ENCODE data around the gene TMTC3.

DNA sequence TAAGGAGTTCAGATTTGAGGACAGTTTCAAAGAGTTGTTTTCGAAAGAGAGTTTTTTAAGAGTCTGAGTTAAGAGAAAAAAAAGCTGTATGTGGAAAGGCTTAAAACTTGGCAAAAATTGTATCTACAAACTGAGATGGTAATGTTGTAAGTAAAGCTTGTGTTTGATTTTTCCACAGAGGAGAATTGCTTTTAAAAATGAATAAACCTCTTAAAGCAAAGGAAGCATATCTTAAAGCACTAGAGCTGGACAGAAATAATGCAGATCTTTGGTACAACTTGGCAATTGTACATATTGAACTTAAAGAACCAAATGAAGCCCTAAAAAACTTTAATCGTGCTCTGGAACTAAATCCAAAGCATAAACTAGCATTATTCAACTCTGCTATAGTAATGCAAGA lies 50.3 kb downstream of the TMTC3 start:
- TF ChIP-seq, protein P1, sequence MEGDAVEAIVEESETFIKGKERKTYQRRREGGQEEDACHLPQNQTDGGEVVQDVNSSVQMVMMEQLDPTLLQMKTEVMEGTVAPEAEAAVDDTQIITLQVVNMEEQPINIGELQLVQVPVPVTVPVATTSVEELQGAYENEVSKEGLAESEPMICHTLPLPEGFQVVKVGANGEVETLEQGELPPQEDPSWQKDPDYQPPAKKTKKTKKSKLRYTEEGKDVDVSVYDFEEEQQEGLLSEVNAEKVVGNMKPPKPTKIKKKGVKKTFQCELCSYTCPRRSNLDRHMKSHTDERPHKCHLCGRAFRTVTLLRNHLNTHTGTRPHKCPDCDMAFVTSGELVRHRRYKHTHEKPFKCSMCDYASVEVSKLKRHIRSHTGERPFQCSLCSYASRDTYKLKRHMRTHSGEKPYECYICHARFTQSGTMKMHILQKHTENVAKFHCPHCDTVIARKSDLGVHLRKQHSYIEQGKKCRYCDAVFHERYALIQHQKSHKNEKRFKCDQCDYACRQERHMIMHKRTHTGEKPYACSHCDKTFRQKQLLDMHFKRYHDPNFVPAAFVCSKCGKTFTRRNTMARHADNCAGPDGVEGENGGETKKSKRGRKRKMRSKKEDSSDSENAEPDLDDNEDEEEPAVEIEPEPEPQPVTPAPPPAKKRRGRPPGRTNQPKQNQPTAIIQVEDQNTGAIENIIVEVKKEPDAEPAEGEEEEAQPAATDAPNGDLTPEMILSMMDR (IDR thresholded peaks at IDR 0.05; ENCODE audit: insufficient read depth, low read length) = no peak
- TF ChIP-seq POLR2AphosphoS5 (IDR thresholded peaks at IDR 0.05; ENCODE audit: low read depth) (no peak), GABPA (IDR thresholded peaks at IDR 0.05; ENCODE audit: low read depth) (no peak)
- TF ChIP-seq, protein P2, sequence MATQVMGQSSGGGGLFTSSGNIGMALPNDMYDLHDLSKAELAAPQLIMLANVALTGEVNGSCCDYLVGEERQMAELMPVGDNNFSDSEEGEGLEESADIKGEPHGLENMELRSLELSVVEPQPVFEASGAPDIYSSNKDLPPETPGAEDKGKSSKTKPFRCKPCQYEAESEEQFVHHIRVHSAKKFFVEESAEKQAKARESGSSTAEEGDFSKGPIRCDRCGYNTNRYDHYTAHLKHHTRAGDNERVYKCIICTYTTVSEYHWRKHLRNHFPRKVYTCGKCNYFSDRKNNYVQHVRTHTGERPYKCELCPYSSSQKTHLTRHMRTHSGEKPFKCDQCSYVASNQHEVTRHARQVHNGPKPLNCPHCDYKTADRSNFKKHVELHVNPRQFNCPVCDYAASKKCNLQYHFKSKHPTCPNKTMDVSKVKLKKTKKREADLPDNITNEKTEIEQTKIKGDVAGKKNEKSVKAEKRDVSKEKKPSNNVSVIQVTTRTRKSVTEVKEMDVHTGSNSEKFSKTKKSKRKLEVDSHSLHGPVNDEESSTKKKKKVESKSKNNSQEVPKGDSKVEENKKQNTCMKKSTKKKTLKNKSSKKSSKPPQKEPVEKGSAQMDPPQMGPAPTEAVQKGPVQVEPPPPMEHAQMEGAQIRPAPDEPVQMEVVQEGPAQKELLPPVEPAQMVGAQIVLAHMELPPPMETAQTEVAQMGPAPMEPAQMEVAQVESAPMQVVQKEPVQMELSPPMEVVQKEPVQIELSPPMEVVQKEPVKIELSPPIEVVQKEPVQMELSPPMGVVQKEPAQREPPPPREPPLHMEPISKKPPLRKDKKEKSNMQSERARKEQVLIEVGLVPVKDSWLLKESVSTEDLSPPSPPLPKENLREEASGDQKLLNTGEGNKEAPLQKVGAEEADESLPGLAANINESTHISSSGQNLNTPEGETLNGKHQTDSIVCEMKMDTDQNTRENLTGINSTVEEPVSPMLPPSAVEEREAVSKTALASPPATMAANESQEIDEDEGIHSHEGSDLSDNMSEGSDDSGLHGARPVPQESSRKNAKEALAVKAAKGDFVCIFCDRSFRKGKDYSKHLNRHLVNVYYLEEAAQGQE (IDR thresholded peaks at IDR 0.05; ENCODE audit: insufficient replicate concordance, low read depth) = no peak

Data from HL-60 (cell line).